ENCODE results near the gene YTHDF1.
"Not testable (repeated sequence)": the region's sequence is repeated elsewhere in the genome, so short reads cannot be mapped to it uniquely, and the experiment has no call there.

Gene YTHDF1

DNA sequence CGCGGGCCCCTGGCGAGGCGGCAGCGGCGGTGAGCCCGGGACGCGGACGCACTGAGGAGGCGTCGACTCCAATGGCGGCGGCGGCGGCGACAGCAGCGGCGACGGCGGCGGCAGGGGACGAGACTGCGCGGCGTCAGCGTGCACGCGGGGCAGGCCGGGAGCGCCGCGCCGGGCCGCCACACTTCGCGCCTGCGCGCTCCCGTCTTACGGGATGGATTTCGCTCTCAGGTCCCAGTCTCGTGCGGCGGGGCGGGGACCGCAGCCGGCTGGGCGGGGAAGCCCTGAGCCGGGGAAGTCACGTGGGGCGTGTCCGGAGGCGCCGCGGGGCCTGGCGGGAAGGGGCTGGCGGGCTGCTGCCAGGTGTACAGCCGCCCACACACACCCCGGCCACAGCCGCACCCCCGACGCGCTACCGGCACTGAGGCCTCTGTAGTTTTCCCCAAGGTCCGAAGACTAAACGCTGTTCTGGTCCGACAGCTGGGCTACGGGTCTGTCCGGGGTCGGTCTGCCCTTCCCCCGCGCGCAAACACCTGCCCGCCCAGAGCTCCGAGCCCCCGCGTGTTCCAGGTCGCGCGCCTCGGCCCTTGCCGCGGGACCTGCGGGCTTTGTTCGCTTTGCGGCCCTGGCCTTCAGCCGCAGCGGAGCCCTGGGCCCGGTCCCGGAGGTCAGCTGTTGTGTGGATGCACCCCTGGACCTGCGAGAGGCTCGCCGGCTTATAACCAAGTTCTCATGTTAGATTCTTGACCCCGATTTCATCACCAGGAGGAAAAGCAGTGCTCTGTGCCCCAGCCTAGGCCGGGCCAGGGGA lies at the start of gene YTHDF1:
YTHDF1 (minus strand) TSS at position 91 of the 808 bp plus-strand sequence. CDS start 239 bp downstream, outside the sequence.
- peak; percentile 93 for DNase-seq

DNA sequence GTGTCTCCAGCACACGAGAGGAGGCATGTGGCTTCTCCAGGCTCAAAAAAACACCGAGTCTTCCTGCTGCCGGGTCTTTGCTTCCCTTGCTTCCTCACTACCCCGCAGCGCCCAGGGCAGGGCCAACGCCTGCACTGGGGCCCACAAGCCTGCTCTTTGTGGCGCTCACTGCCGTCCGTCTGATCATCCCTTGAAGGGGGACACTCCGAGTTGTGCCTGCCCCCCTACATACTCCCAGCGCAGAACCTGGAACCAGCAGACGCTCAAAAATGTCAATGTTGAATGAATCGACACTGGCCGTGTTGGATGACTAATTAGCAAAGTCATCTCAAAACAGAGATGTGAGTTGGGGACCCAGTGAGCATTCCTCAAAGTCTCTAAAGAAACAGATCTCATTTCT lies 48.6 kb upstream of the YTHDF1 start:
- no peak for DNase-seq

GRCh38 chr20:63264000-63264399 lies 48.1 kb upstream of the YTHDF1 start:
- DNase-seq = no peak

- no peak for DNase-seq
These were observed 46.9 kb upstream of the YTHDF1 start for GRCh38 chr20:63262836-63263235.

DNA sequence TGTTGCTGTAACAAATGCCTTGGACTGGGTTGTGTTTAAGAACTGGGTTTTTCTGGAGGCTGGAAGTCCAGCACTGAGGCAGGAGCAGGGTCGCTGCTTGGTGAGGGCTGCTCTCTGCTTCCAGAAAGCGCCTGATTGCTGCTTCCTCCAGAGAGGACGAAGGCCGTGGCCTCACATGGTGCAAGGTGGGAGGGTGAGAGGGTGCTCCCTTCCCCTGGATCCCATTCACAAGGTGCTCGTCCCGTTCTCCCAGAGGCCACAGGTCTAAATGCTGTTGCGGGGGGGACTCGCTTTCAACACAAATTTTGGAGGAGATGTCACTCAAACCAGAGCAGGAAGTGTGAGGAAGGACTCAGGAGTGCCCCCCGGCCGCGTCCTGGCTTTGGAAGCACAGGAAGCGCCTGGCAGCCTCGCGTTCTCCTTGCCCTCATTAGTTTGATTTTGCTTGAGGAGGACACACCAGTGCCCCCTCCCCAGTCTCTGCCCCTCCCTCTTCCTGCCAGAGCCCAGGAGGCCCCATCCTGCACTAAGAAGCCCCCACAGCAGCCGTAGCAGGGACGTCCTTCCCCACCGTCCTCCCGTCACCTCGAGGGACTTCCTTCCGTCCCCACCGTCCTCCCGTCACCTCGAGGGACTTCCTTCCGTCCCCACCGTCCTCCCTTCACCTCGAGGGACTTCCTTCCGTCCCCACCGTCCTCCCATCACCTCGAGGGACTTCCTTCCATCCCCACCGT lies 46.0 kb upstream of the YTHDF1 start:
- no peak for DNase-seq

DNA sequence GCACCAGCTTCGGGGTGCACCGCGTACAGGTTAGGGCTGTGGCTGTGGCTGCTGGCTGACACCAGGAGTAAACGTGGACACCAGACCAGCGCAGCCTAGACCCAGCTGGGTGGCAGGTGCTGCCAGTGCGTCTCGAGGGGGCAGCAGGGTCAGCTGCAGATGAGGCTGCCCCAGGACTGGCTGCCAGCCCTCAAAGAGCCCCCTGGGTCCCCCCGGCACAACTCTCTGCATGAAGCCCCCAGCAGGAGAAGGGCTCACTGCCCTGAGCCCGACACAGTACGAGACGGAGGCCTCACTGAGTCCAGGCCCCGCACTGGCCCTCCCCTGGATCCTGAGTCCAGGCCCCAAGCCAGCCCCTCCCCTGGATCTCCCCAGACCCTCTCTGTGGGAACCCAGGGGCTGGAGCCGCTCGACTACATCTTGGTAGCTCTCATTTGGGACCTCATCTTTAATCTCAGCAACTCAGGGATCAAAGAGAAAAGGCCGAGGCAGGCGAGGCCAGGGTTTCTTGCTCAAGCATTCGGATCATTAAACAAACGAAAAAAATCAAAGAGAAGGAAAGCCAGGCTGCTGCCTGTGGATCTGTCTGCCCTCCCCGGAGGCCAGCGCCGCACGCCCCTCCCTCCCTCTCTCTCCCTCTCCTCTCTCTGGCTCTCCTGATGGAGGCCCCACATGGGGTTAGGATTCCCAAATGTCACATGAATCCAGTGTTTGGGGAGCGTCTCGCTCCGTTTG lies 45.3 kb upstream of the YTHDF1 start:
- DNase-seq = no peak

- DNase-seq = no peak
These were observed 44.6 kb upstream of the YTHDF1 start for GRCh38 chr20:63260521-63260920.

DNA sequence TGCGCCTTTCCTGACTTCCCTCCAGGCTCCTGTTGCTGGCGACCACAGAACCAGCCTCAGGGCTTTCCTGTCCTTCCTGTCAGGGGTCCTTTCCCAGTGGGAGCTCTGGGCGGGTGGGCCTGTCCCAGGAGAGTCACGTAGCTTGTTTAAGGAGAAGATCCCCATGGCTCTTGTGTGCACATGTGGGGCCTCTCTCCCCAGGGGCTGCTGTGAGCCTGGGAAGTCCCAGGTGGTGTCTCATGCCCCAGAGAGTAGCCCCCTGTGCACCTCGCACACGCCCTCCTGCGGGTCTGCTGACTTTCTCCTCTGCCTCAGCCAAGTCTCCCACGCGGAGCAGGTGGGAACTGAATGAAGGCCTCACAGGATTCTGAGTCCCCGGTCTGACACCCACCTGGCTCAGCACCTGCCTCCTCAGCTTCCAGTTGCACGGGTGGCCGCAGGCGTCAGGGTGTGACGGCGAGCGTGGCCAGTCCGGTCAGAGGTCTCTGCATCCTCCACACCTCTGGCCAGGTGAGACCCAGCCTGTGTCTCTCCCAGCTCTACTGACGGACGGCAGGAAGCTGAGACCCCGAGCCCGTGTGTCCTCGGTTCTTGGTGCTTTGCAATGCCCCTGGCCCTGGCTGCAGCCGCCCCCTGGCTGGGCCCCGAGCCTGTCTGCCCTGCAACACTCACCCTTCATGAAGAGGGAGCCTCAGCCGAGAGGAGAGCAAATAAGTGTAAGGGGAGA lies 44.0 kb upstream of the YTHDF1 start:
- no peak for DNase-seq

GRCh38 chr20:63258781-63259180 lies 42.9 kb upstream of the YTHDF1 start:
- peak; percentile 18 for DNase-seq

GRCh38 chr20:63257629-63258028 lies 41.7 kb upstream of the YTHDF1 start:
- no peak for DNase-seq

DNA sequence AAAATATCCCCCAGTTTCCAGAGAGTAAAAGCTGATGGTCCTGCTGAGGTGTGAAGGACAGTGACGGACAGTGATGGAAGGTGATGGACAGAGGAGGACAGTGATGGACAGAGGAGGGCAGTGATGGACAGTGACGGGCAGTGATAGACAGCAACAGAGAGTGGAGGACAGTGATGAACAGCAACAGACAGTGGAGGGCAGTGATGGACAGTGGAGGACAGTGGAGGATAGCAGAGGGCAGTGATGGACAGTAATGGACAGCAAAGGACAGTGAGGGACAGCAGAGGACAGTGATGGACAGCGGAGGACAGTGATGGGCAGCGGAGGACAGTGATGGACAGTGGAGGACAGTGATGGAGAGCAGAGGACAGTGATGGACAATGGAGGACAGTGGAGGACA lies 41.0 kb upstream of the YTHDF1 start:
- DNase-seq = no peak

- no peak for DNase-seq
These were observed 40.2 kb upstream of the YTHDF1 start for GRCh38 chr20:63255931-63256704.

DNA sequence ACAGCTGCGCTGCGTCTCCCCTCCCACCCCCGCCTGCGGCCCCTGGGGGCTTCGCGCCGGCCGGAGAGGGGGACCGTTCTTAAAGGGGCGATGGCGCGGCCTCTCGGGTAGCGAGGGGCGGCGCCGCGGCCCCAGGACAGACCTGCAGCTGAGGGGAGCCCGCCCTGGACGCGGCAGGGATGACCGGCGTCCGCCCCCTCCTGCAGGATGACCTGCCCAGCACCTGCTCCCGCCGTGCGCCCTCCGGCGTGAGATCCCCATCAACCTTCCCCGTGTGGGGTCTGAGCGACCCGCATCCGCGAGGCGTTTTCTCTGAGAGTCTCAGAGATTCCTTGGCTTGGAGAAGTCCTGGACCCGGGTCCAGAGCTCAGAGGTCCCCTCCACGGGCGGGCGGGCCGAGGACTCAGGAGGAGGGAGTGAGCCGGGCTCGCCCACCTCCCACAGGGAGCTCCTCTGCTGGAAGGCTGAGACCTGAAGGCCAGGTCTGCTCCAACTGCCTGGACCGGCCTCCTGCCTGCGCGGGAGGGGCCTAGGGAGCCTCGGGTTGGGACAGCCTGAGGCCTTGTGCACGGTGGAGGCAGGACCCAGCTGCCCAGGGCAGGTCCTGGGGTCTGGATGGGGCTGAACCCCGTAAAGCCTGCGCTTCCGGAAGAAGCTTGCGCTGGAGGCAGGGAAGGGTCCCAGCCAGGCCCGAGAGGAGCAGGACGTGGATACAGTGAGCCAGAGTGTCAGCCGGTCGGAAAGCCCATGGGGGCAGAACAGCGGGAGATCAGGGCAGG lies 38.9 kb upstream of the YTHDF1 start:
- no peak for DNase-seq

- no peak for DNase-seq
These were observed 38.3 kb upstream of the YTHDF1 start, which contains the start of gene NKAIN4 for GRCh38 chr20:63254232-63254605. Gene NKAIN4, minus strand, starts transcription at chr20:63254463. Its CDS starts 13 bp downstream, at chr20:63254450.

- DNase-seq = no peak
These were observed 37.7 kb upstream of the YTHDF1 start for GRCh38 chr20:63253438-63254231.

GRCh38 chr20:63253065-63253437 lies 37.1 kb upstream of the YTHDF1 start:
- DNase-seq = no peak

DNA sequence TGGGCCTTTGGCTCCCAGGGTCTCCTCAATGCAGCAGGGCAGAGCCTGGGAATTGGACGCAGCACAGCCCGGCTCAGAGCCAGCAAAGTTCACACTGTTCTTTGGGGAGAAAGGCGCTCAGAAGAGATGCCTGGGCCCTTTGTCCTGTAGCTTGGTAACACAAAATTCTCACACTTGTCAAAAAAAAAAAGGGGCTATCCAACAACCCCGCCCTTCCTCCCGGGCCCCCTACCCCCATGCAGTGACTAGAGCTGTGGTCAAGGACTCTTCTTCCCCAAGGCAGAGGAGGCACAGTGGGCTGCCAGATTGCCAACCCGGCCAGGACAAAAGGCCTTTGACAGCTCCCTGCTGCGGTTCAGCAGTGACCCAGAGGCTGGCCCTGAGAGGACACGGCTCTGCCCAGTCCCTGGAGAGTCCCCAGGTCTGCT lies 36.4 kb upstream of the YTHDF1 start:
- no peak for DNase-seq

GRCh38 chr20:63251350-63251749 lies 35.4 kb upstream of the YTHDF1 start:
- not testable (repeated sequence) for DNase-seq

GRCh38 chr20:63249891-63250290 lies 34.0 kb upstream of the YTHDF1 start:
- DNase-seq = no peak
